HTR-8/SVneo (cell line): ENCODE data around the gene REM2.

Experiments
- DNase-seq: peaks from one replicate; pipeline ENCODE4 v3.0.0; 2011; ENCODE audit warnings: low spot score, mixed read lengths; ENCODE audit not compliant: insufficient read length
- FAIRE-seq: peaks from 2 replicates; lab custom pipeline; 2011; peaks lifted over from hg19 to GRCh38; lab: Jason Lieb, UNC

The REM2 gene

GRCh38 chr14:22923746-22924145 lies 40.7 kb downstream of the REM2 start:
- DNase-seq (no peak), FAIRE-seq (no peak)

- FAIRE-seq = no peak
- DNase-seq = no peak
These were observed 42.5 kb downstream of the REM2 start for GRCh38 chr14:22925513-22925912.

GRCh38 chr14:22926316-22926715 lies 43.3 kb downstream of the REM2 start:
- FAIRE-seq (no peak), DNase-seq (no peak)

GRCh38 chr14:22928237-22929103 lies 45.4 kb downstream of the REM2 start:
- FAIRE-seq = no peak
- no peak for DNase-seq

- DNase-seq (peak; percentile 95), FAIRE-seq (no peak)
These were observed 46.3 kb downstream of the REM2 start, which contains the start of gene PRMT5 for GRCh38 chr14:22929104-22929960. PRMT5 (minus strand) TSS chr14:22929376; CDS start chr14:22929361, 15 bp downstream.

GRCh38 chr14:22929961-22930364 lies 46.9 kb downstream of the REM2 start:
- no peak for DNase-seq
- no peak for FAIRE-seq

GRCh38 chr14:22932146-22932545 lies 49.1 kb downstream of the REM2 start:
- FAIRE-seq = no peak
- DNase-seq = no peak

GRCh38 chr14:22935156-22935555 lies 52.1 kb downstream of the REM2 start:
- FAIRE-seq = no peak
- DNase-seq = no peak
